ENCODE measurements around the gene SEC16A. TPM values are rescaled to one million over a fixed set of nuclear protein-coding genes. Genes with fewer than 3 reads are reported as not detected.

SEC16A gene
- total RNA-seq, 4 donors from 2014 or later, result 47.7 to 73.8 (median 62.5) TPM

DNA sequence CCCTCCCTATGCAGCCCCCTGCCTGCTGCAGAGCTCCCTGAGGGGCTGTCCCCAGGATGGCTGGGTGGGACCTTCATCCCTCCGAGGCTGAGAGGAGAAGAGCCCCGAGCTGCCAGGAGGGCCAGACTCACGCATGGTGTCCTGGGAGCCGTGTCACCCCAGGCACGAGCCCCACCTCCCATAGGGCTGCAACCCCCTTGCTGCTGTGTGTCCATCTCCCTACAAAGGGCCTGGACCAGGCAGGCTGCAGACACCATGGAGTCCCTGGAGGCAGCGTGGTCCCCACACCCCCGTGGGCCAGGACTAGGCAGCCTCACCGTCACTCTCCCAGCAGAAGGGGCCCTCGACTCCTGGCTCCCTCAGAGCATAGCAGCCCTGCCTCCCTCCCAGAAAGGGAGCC, 11.2 kb upstream of the SEC16A start:
- 72% methylated on average over 4 of the region's 9 CpGs for WGBS, 2 donors
- Histone ChIP-seq H3K36me3 (peaks cover 20 to 21% of the 10 kb centered on the region in 2 donors), H3K4me3 (replicated peaks in 1 of 3) (no peak overlapping the region), H3K27ac (no peak overlapping the region), H3K27me3 (no peaks in the 10 kb centered on the region), H3K4me1 (no peaks in the 10 kb centered on the region), H3K9me3 (no peaks in the 10 kb centered on the region)
- intact Hi-C loops (cut with DNase I), result no loop called here
- no peak for DNase-seq
- TF ChIP-seq, protein P1, sequence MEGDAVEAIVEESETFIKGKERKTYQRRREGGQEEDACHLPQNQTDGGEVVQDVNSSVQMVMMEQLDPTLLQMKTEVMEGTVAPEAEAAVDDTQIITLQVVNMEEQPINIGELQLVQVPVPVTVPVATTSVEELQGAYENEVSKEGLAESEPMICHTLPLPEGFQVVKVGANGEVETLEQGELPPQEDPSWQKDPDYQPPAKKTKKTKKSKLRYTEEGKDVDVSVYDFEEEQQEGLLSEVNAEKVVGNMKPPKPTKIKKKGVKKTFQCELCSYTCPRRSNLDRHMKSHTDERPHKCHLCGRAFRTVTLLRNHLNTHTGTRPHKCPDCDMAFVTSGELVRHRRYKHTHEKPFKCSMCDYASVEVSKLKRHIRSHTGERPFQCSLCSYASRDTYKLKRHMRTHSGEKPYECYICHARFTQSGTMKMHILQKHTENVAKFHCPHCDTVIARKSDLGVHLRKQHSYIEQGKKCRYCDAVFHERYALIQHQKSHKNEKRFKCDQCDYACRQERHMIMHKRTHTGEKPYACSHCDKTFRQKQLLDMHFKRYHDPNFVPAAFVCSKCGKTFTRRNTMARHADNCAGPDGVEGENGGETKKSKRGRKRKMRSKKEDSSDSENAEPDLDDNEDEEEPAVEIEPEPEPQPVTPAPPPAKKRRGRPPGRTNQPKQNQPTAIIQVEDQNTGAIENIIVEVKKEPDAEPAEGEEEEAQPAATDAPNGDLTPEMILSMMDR (IDR thresholded peaks at IDR 0.05), result no peak
- no peak for TF ChIP-seq POLR2A (IDR thresholded peaks at IDR 0.05)

DNA sequence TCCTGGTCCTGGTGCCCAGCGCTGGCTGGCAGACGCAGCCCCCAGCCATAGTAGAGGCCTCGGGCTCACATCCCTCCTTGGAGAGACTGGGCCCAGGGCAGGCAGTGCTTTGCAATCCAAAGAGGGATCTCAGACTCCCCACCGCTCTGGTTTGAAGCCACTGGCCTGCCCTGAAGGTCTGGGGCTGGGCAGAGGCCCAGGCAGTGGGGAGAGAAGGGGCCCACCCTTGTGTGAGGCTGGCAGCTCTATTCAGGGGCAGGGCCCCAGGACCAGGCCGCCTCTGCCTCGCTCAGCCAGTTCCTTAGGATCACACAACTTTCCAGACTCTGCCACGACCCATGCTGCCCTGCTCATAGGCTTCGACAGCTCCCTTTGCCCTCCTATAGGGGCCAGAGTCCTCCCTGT, 10.7 kb upstream of the SEC16A start:
- no peak for TF ChIP-seq POLR2A (IDR thresholded peaks at IDR 0.05)
- TF ChIP-seq, protein P1 (IDR thresholded peaks at IDR 0.05), result no peak
- DNase-seq, result no peak
- no peaks in the 10 kb centered on the region for H3K27me3 ChIP-seq
- 69 to 87% methylated on average over 6 to 7 of the region's 8 CpGs for WGBS, 2 donors
- H3K9me3 ChIP-seq, result no peaks in the 10 kb centered on the region
- H3K4me1 ChIP-seq, result no peaks in the 10 kb centered on the region
- H3K36me3 ChIP-seq, result peaks cover 15 to 16% of the 10 kb centered on the region in 2 donors
- intact Hi-C loops (cut with DNase I), result no loop called here
- H3K27ac ChIP-seq, result no peak overlapping the region
- H3K4me3 ChIP-seq (replicated peaks in 1 of 3), result no peak overlapping the region

DNA sequence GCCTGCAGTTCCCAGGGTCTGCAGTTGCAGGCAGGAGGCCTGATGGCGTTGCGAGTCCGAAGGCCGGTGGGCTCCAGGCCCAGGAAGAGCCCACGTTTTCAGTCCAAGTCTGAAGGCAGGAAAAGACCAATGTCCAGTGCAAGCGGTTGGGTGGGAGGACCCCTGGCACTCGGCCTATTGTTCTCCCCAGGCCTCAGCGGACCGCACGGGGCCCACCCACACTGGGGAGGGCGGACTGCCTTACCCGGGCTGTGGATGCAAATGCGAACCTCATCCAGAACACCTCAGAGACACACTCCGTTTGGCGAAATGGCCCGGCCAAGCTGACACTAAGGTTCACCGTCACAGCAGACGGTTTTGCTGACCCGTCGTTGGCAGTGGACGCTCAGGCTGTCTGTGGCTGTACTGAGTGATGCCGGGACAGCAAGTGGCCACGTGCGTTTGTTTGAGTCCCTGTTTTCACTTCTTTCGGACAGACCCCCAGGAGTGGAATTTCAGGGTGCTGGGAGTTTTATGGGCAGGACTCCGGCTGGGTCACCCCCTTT, 10.2 kb upstream of the SEC16A start:
- no peak overlapping the region for H3K4me3 ChIP-seq (replicated peaks in 1 of 3)
- no peak overlapping the region for H3K27ac ChIP-seq

DNA sequence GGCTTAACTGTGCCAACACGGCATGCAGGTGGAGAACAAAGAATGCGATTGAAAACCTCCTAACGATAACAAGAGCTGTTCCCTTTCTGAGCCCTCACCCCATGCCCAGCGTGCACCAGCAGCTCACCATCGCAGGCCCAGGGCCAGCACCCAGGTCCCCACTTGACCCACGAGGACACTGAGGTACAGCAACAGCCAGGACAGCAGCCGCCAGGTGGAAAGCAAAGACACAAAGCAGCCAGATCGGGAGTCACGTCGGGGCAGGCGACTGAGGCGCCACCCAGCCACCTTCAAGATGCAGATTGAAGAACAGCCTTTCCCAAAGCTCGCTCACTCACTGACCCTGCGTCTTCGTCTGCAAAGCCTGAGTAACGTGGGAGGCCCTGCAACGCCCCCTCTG, 6.9 kb upstream of the SEC16A start:
- intact Hi-C loops (cut with DNase I), result loop anchor here (2.0 kb wide), 1 partner anchor 141 kb away; no protein-coding TSS in a partner anchor
- H3K27ac ChIP-seq, result no peak overlapping the region
- 85 to 86% methylated on average over 14 to 17 of the region's 17 CpGs for WGBS, 2 donors
- no peak for DNase-seq
- H3K4me3 ChIP-seq (replicated peaks in 1 of 3), result no peak overlapping the region
- no peaks in the 10 kb centered on the region for H3K9me3 ChIP-seq
- H3K36me3 ChIP-seq, result no peaks in the 10 kb centered on the region
- no peaks in the 10 kb centered on the region for H3K27me3 ChIP-seq
- TF ChIP-seq POLR2A (IDR thresholded peaks at IDR 0.05), result no peak
- TF ChIP-seq, protein P1 (IDR thresholded peaks at IDR 0.05), result no peak
- H3K4me1 ChIP-seq, result peaks cover 2 to 7% of the 10 kb centered on the region in 2 donors

More for the DNA sequence above, 10.2 kb upstream of the SEC16A start:
- H3K27me3 ChIP-seq, result no peaks in the 10 kb centered on the region
- no peak for DNase-seq
- no peak for TF ChIP-seq POLR2A (IDR thresholded peaks at IDR 0.05)
- TF ChIP-seq, protein P1 (IDR thresholded peaks at IDR 0.05), result no peak
- intact Hi-C loops (cut with DNase I), result no loop called here
- H3K9me3 ChIP-seq, result no peaks in the 10 kb centered on the region
- WGBS, 2 donors, result 64 to 72% methylated on average over 18 to 23 of the region's 26 CpGs
- peaks cover 10 to 12% of the 10 kb centered on the region in 2 donors for H3K36me3 ChIP-seq
- no peaks in the 10 kb centered on the region for H3K4me1 ChIP-seq

Measured in thyroid gland (tissue), 4 donors.